ENCODE data around the gene ANKMY2.

- TF ChIP-seq EZH2 (IDR thresholded peaks at IDR 0.05; ENCODE audit: low read length, missing control alignments), result no peak
- TF ChIP-seq CTCF (conservative IDR thresholded peaks at IDR 0.05 in 1 of 2, IDR thresholded peaks at IDR 0.05 in 1 of 2; ENCODE audit: low read depth in 1 of 2, low read length in 2 of 2), result peak in 1 of 2 donors; percentile 6
These were observed 42.7 kb upstream of the ANKMY2 start for GRCh38 chr7:16688249-16688648.
